Right cardiac atrium (tissue), 5 donors: ENCODE data around the gene SERPINA6. TPM values are rescaled to one million over a fixed set of nuclear protein-coding genes. Genes with fewer than 3 reads are reported as not detected.

ENCODE experiments used
- ATAC-seq, 2 donors: fragments of 200-7000 bp; cut with Tn5 transposase; one replicate each; pipeline versions ENCODE4 v1.8.0 to v1.9.1; 2020; ENCODE audit warnings: moderate library complexity in 2 of 2, mild to moderate bottlenecking in 1 of 2
- DNase-seq, 3 donors: peaks; one replicate each; pipeline ENCODE4 v3.0.0-alpha.2; 2020
- H3K27ac ChIP-seq: one replicate; pipeline ENCODE4 v1.5.1; 2013; ENCODE audit warnings: mild to moderate bottlenecking, low read length, control low read depth, moderate library complexity
- H3K27me3 ChIP-seq: one replicate; pipeline ENCODE4 v1.6.1; 2013; ENCODE audit not compliant: control insufficient read depth, insufficient read depth
- H3K4me1 ChIP-seq: one replicate; pipeline ENCODE4 v1.6.1; 2013; ENCODE audit warnings: low read length; ENCODE audit not compliant: control insufficient read depth, insufficient read depth
- H3K4me3 ChIP-seq: one replicate; pipeline ENCODE4 v1.5.1; 2013; ENCODE audit warnings: low read length, control low read depth
- H3K9me3 ChIP-seq: one replicate; pipeline ENCODE4 v1.6.1; 2013; ENCODE audit warnings: low read length; ENCODE audit not compliant: control insufficient read depth
- WGBS: extraction: QIAGEN DNeasy Blood & Tissue Kit; methylation state at CpG from one replicate; pipeline ENCODE4 v1.1.7; 2013; 5-methylcytosine and 5-hydroxymethylcytosine counted together
- intact Hi-C, 4 donors: fragments of 100-400 bp; cut with DNase I; formaldehyde crosslinking; loops; one replicate each; pipeline versions ENCODE4 v1.11.0 to v1.14.0; 2022 to 2023
- polyA plus RNA-seq: library from polyadenylated mRNA; stranded (reverse); fragments of 200-250 nt; gene quantifications from one replicate; pipeline ENCODE4 v1.2.3, GENCODE V29; 2013
- total RNA-seq, 4 donors: library from RNA; stranded (reverse); fragmentation: NEBNext Ultra II Directional; extraction: Animal tissue kit (Norgen Biotek cat#: 25700); gene quantifications; one replicate each; pipeline ENCODE4 v1.2.1, GENCODE V29; 2021
- donor health status: healthy with polysubstance abuse.
- donor health status: DM: no; HTN: yes; CAD: no.
- donor health status: DM: no; HTN: no; CAD: no.
- donor health status: DM: no; HTN: yes; CAD: no; lungs with severe emphysema.
- donor health status: DM: yes; HTN: yes; CAD: no.

SERPINA6 gene
- total and polyA plus RNA-seq, 5 donors, result not detected

- DNase-seq (peak; percentile 70 to 82 (median 77)), ATAC-seq (peak; percentile 94 to 95)
- H3K27ac ChIP-seq, result no peak overlapping the region
- H3K4me3 ChIP-seq, result no peak overlapping the region
- no peaks in the 10 kb centered on the region for H3K4me1 ChIP-seq
- H3K9me3 ChIP-seq, result no peaks in the 10 kb centered on the region
- H3K27me3 ChIP-seq, result no peaks in the 10 kb centered on the region
- intact Hi-C loops, result no loop called here
- WGBS, result 30% methylated on average over 4 of the region's 4 CpGs
These were observed 5.9 kb downstream of the SERPINA6 start for GRCh38 chr14:94317259-94317658.

- no peak for DNase-seq
- Histone ChIP-seq H3K4me3 (no peak overlapping the region), H3K27me3 (no peaks in the 10 kb centered on the region), H3K27ac (no peak overlapping the region), H3K4me1 (no peaks in the 10 kb centered on the region), H3K9me3 (no peaks in the 10 kb centered on the region)
- intact Hi-C loops, result no loop called here
- 84% methylated on average over 1 of the region's 1 CpG for WGBS
- ATAC-seq, result no peak
These were observed 6.4 kb downstream of the SERPINA6 start for GRCh38 chr14:94316692-94317091.

GRCh38 chr14:94314890-94315289 is 8.2 kb downstream of the SERPINA6 start:
- Histone ChIP-seq H3K9me3 (no peaks in the 10 kb centered on the region), H3K27me3 (no peaks in the 10 kb centered on the region), H3K4me1 (no peaks in the 10 kb centered on the region), H3K4me3 (no peak overlapping the region), H3K27ac (no peak overlapping the region)
- ATAC-seq, result no peak
- WGBS, result 88% methylated on average over 2 of the region's 2 CpGs
- intact Hi-C loops, result no loop called here
- no peak for DNase-seq

GRCh38 chr14:94313991-94314655 is 9.0 kb downstream of the SERPINA6 start:
- Histone ChIP-seq H3K27ac (no peak overlapping the region), H3K4me1 (no peaks in the 10 kb centered on the region), H3K9me3 (no peaks in the 10 kb centered on the region), H3K27me3 (no peaks in the 10 kb centered on the region), H3K4me3 (no peak overlapping the region)
- DNase-seq (peak in 1 of 3 donors; percentile 29), ATAC-seq (no peak)
- WGBS, result 77% methylated on average over 8 of the region's 8 CpGs
- intact Hi-C loops, result no loop called here

GRCh38 chr14:94312481-94313246 is 10.5 kb downstream of the SERPINA6 start:
- intact Hi-C loops, result no loop called here
- no peak overlapping the region for H3K27ac ChIP-seq
- ATAC-seq (no peak), DNase-seq (no peak)
- H3K9me3 ChIP-seq, result no peaks in the 10 kb centered on the region
- WGBS, result 83% methylated on average over 6 of the region's 6 CpGs
- H3K4me1 ChIP-seq, result no peaks in the 10 kb centered on the region
- no peak overlapping the region for H3K4me3 ChIP-seq
- no peaks in the 10 kb centered on the region for H3K27me3 ChIP-seq

DNA sequence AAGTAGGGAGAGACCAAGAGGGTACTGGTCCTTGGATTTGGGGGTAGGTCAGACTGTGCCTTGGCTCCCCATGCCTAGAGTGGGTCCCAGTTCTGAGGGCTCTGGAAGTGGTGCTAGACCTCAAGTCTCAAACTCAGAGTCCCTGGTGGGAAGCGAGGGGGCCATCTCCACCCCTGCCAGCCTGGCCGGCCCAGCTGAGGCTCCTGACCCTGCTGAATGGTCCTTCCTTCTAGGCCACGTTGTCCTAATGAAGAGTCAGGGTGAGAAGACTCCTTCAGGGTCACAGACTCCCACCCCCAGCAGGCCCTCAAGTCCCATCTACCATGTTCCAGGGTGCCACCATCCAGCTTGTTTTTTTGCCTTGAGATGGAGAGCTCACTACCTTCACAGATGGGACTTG is 12.9 kb downstream of the SERPINA6 start:
- no peaks in the 10 kb centered on the region for H3K4me1 ChIP-seq
- DNase-seq (no peak), ATAC-seq (no peak)
- intact Hi-C loops, result no loop called here
- no peak overlapping the region for H3K4me3 ChIP-seq
- H3K9me3 ChIP-seq, result no peaks in the 10 kb centered on the region
- H3K27ac ChIP-seq, result no peak overlapping the region
- no peaks in the 10 kb centered on the region for H3K27me3 ChIP-seq
- 82% methylated on average over 3 of the region's 3 CpGs for WGBS

GRCh38 chr14:94309721-94310120 is 13.4 kb downstream of the SERPINA6 start:
- Histone ChIP-seq H3K4me3 (no peak overlapping the region), H3K9me3 (no peaks in the 10 kb centered on the region), H3K4me1 (no peaks in the 10 kb centered on the region), H3K27me3 (no peaks in the 10 kb centered on the region), H3K27ac (no peak overlapping the region)
- no peak for DNase-seq
- 83% methylated on average over 10 of the region's 10 CpGs for WGBS
- ATAC-seq, result no peak
- intact Hi-C loops, result no loop called here

GRCh38 chr14:94307410-94307992 is 15.6 kb downstream of the SERPINA6 start:
- ATAC-seq (no peak), DNase-seq (no peak)
- H3K4me3 ChIP-seq, result no peak overlapping the region
- H3K9me3 ChIP-seq, result no peaks in the 10 kb centered on the region
- H3K4me1 ChIP-seq, result no peaks in the 10 kb centered on the region
- intact Hi-C loops, result no loop called here
- H3K27me3 ChIP-seq, result no peaks in the 10 kb centered on the region
- no peak overlapping the region for H3K27ac ChIP-seq
- 46% methylated on average over 5 of the region's 5 CpGs for WGBS

GRCh38 chr14:94306047-94306978 is 16.8 kb downstream of the SERPINA6 start:
- no peak overlapping the region for H3K4me3 ChIP-seq
- WGBS, result 74% methylated on average over 12 of the region's 12 CpGs
- H3K27me3 ChIP-seq, result no peaks in the 10 kb centered on the region
- no peaks in the 10 kb centered on the region for H3K4me1 ChIP-seq
- no peak overlapping the region for H3K27ac ChIP-seq
- no peaks in the 10 kb centered on the region for H3K9me3 ChIP-seq
- DNase-seq (no peak), ATAC-seq (no peak)
- intact Hi-C loops, result no loop called here

DNA sequence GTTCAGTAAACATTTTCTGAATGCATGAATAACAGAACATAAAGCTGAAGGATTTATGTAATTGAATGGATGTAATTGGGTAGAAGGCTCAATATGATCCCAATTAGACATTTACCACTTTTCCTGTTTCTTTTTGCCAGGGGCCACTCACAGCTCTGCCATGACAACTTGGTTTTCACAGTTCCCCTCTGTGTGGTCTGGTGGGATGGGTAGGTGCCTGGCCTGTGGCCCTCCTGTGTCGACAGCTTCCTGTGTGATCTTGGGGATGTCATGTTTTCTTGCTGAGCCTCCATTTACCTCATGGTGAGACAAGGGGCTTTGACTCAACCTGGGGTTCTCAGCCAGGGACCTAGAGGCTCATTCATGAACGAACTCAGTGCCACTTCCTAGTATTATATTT is 17.5 kb downstream of the SERPINA6 start:
- ATAC-seq (no peak), DNase-seq (no peak)
- intact Hi-C loops, result no loop called here
- Histone ChIP-seq H3K9me3 (no peaks in the 10 kb centered on the region), H3K4me1 (no peaks in the 10 kb centered on the region), H3K27ac (no peak overlapping the region), H3K4me3 (no peak overlapping the region), H3K27me3 (no peaks in the 10 kb centered on the region)
- WGBS, result 64% methylated on average over 2 of the region's 2 CpGs
